Kidney epithelial cell (primary cell): Measurements from ENCODE around the gene ZNF575. TPM values are rescaled to one million over a fixed set of nuclear protein-coding genes. Genes with fewer than 3 reads are reported as not detected.

ENCODE experiments used
- DNase-seq: peaks from one replicate; pipeline ENCODE4 v3.0.0-alpha.2; 2010; ENCODE audit warnings: low read depth
- H3K27me3 ChIP-seq: 2 replicates; pipeline ENCODE4 v1.6.0; 2011; ENCODE audit warnings: low read length; ENCODE audit not compliant: control insufficient read depth, insufficient read depth
- H3K36me3 ChIP-seq: 2 replicates; pipeline ENCODE4 v1.5.1; 2011; ENCODE audit warnings: low read length; ENCODE audit not compliant: control insufficient read depth, insufficient read depth
- H3K4me3 ChIP-seq: 2 replicates; pipeline ENCODE4 v1.5.1; 2011; ENCODE audit warnings: low read depth, mild to moderate bottlenecking, control low read depth, low read length
- total RNA-seq: library from RNA; depleted of rRNA; stranded (reverse); fragments of >200 nt; gene quantifications from 2 replicates; pipeline ENCODE4 v1.2.3, GENCODE V29; 2015
- TF ChIP-seq, protein P1 (sequence below): IDR thresholded peaks from 2 replicates; pipeline ENCODE4 v1.5.1; 2011; ENCODE audit warnings: mild to moderate bottlenecking, moderate library complexity, low read length, control low read depth, inconsistent platforms; ENCODE audit not compliant: insufficient read depth, poor library complexity, severe bottlenecking

Gene ZNF575
- total RNA-seq, 1 donor from 2014 or later, result not detected

DNA sequence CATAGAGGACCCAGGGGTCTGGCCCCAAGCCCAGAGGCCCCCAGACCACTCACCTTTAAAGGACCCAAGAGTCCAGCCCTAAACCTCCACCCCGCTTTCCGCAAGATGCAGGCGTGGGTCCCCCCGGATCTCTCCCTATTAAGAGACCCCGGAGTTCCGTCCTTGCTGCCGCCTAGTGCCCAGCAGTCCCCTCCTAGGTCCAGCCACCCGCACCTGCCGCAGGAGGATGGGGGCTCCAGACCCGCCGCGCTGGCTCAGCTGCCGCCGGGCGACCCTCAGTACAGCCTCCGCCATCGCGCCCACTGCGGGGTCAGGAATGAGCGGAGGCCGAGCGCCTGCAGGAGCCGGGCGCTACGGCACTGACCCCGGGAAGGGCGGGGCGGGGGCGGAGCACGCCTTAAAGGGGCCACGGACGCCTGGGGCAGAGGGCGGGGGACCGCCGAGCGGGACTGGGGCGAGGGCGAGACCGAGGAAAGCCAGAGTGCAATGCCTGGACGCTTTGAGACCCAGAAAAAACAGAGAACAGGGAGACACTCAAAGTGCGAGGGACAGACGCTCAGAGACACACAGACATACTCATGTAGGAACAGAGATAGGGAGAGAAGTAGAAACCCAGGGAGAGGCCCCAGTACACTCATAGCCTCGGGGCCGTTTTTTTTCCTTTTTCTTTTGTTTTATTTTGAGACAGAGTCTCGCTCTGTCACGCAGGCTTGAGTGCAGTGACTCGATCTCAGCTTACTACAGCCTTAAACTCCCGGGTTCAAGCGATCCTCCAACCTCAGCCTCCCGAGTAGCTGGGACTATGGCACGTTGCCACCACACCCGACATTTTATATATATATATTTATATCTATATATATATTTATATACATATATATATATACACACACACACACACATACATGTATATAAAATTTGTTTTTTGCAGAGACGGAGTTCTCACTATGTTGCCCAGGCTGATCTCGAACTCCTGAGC, 5.8 kb upstream of the ZNF575 start, which contains the start of gene ETHE1:
TSS of gene ETHE1 (minus strand) at position 318 of the 976 bp plus-strand sequence. CDS start at position 294, 24 bp downstream.
- H3K4me3 ChIP-seq, result peak within 1 kb of the TSS; percentile 91
- TF ChIP-seq, protein P1, sequence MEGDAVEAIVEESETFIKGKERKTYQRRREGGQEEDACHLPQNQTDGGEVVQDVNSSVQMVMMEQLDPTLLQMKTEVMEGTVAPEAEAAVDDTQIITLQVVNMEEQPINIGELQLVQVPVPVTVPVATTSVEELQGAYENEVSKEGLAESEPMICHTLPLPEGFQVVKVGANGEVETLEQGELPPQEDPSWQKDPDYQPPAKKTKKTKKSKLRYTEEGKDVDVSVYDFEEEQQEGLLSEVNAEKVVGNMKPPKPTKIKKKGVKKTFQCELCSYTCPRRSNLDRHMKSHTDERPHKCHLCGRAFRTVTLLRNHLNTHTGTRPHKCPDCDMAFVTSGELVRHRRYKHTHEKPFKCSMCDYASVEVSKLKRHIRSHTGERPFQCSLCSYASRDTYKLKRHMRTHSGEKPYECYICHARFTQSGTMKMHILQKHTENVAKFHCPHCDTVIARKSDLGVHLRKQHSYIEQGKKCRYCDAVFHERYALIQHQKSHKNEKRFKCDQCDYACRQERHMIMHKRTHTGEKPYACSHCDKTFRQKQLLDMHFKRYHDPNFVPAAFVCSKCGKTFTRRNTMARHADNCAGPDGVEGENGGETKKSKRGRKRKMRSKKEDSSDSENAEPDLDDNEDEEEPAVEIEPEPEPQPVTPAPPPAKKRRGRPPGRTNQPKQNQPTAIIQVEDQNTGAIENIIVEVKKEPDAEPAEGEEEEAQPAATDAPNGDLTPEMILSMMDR, result no peak
- no peak for DNase-seq
- H3K36me3 ChIP-seq, result no peaks in the 10 kb centered on the region
- H3K27me3 ChIP-seq, result no peaks in the 10 kb centered on the region

DNA sequence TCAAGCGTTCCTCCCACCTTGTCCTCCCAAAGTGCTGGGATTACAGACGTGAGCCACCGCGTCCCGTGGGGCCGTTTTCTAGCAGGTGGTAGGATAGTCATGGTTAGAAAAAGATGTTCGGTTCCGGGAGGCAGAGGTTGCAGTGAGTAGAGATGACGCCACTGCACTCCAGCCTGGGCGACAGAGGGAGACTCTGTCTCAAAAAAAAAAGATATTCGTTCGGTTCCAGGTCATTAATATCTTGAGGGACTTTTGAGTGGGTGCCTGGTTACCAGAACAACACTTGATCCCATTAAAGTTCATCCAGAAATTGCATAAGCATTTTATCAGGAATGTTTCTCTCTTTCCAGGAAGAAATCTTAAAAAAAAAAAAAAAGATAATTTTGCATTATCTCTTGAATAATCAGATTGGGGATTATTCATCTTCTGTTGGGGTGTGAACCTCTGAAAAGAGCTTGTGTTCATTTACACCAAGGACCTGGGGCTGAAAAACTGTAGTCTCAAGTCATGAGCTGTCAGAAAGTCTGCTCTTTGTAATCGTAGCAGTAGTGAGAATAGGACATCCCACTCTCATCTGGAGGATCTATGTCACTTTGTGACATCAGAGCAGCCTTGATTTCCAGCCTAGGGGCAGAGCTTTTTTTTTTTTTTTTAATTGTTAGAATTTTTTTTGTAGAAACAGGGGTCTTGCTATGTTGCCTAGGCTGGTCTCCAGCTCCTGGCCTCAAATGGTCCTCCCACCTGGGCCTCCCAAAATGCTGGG, 4.9 kb upstream of the ZNF575 start:
- no peaks in the 10 kb centered on the region for H3K27me3 ChIP-seq
- H3K36me3 ChIP-seq, result no peaks in the 10 kb centered on the region
- no peak overlapping the region for H3K4me3 ChIP-seq
- TF ChIP-seq, protein P1, result peak; percentile 11
- no peak for DNase-seq

DNA sequence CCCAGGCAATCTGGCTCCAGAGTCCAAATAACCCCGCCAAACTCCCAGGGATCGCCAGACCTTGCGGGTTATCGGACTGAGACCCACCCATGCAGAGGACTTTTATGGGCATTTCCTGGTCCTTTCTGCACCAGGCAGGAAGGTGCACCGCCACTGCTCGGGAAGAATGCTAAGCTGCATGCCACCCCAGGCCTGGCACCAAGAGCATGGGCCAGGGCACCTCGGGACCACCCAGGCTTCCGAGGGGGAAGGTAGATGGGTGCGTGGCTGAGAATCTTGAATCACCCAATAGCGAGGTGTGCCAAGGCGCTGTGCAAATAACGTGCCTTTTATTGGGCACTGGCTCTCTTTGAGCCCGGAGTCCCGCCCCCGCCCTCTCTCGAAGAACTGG, 422 bp upstream of the ZNF575 start:
- no peak for DNase-seq
- peak overlapping the region; percentile 54 for H3K4me3 ChIP-seq
- no peaks in the 10 kb centered on the region for H3K27me3 ChIP-seq
- TF ChIP-seq, protein P1, result no peak
- no peaks in the 10 kb centered on the region for H3K36me3 ChIP-seq

DNA sequence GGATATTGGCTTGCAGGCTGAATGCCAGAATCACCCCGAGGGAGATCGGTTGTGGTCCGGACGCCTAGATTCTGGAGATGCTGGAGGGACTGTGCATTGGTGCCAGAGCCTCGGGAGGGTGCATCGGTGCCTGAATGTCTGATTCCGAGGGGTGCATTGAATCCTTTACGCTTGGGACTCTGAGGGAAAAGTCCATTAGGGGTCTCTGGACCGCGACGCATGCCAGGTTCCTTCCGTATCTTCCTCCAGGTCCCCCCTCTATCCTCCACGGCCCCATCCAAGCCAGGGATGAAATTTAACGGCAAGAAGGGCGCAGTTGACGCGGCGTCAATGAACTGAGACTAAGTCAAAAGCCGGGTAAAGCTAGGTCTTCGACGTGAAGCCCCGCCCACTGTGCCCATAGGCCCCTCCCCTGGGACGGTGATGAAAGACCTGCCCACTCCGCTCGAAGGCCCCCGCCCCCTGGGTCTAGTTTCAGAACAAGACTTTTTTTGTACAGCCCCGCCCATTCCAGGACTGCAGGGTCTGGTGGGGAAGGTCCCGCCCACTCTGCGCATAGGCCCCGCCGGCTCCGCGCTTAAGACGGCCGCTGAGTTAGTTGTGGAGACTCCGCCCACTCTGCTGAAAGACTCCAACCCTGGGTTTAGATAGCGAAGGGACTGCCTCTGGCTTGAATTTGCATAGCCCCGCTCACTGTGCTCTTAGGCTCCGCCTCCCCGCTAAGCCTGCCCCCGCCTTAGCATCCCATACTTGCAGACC, 737 bp downstream of the ZNF575 start:
- peak; percentile 100 for DNase-seq
- no peaks in the 10 kb centered on the region for H3K27me3 ChIP-seq
- no peaks in the 10 kb centered on the region for H3K36me3 ChIP-seq
- H3K4me3 ChIP-seq, result peak overlapping the region; percentile 54
- TF ChIP-seq, protein P1, result no peak

DNA sequence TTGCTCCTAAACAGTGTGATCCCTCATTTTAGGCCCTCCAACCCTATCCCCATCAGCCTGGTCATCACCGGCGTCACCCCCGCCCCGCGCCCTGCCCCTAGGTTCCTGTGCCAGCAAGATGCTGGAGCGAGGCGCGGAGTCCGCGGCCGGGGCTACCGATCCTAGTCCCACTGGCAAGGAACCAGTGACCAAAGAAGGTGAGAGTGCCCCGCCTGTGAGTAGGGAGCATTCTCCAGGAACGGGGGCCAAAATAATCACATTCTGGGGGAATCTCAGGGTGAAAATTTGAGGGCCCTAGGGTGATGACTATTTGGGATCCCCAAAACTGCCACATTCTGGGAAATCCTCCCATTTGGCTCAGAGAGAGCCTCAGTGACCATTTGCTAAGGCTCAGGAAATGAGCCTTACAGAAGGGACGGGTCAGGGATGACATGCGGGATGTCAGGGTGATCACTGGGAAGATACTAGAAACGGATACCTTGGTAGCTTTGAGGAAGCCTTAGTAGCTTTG, 1.4 kb downstream of the ZNF575 start:
- Histone ChIP-seq H3K4me3 (peak overlapping the region; percentile 26), H3K27me3 (no peaks in the 10 kb centered on the region), H3K36me3 (no peaks in the 10 kb centered on the region)
- TF ChIP-seq, protein P1, result no peak
- no peak for DNase-seq
